Stimulated activated naive B cell treated with anti-CD40 and anti-IgM and Interleukin-4, amounts not matched to agents 10 μg/mL and 1 μg/mL and 100 μg/mL, for 72 hours (primary cell): ENCODE data around the gene MPC2.
"Not testable (repeated sequence)": the region's sequence is repeated elsewhere in the genome, so short reads cannot be mapped to it uniquely, and the experiment has no call there.

Experiments
- ATAC-seq, 2 donors: fragments of 150-1000 bp; cut with Tn5 transposase; replicated peaks; 2 replicates each; pipeline ENCODE4 v1.10.0; 2021; ENCODE audit warnings: moderate library complexity in 1 of 2
- DNase-seq: peaks from one replicate; pipeline ENCODE4 v3.0.0; 2021
- H3K27ac Mint-ChIP-seq: one replicate; pipeline ENCODE4 v1.8.0; 2022; ENCODE audit warnings: mild to moderate bottlenecking, mixed read lengths
- H3K27me3 Mint-ChIP-seq, 2 donors: one replicate each; pipeline ENCODE4 v1.8.0; 2022; ENCODE audit warnings: mixed read lengths in 2 of 2
- H3K36me3 Mint-ChIP-seq, 2 donors: one replicate each; pipeline ENCODE4 v1.8.0; 2022; ENCODE audit warnings: mixed read lengths in 2 of 2, mild to moderate bottlenecking in 1 of 2
- H3K4me1 Mint-ChIP-seq, 2 donors: one replicate each; pipeline ENCODE4 v1.8.0; 2022; ENCODE audit warnings: mixed read lengths in 2 of 2, mild to moderate bottlenecking in 1 of 2
- H3K4me3 Mint-ChIP-seq, 2 donors: one replicate each; pipeline ENCODE4 v1.8.0; 2022; ENCODE audit warnings: mild to moderate bottlenecking in 2 of 2, mixed read lengths in 2 of 2, moderate library complexity in 1 of 2
- H3K9me3 Mint-ChIP-seq, 2 donors: one replicate each; pipeline ENCODE4 v1.8.0; 2022; ENCODE audit warnings: mixed read lengths in 2 of 2, mild to moderate bottlenecking in 1 of 2

MPC2 gene

DNA sequence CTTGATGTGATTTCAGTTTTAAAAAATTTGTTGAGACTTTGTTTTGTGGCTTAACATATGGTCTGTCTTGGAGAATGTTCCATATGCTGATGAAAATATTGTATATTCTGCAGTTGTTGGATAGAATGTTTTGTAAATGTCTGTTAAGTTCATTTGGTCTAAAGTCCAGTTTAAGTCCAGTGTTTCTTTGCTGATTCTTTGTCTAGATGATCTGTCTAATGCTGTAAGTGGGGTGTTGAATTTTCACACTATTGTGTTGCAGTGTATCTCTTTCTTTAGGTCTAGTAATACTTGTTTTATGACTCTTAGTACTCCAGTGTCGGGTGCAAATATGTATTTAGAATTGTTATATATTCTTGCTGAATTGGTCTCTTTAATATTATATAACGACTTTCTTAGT is 10.9 kb upstream of the MPC2 start:
- peaks cover 23 to 44% of the 10 kb centered on the region in 2 donors for H3K4me1 Mint-ChIP-seq

DNA sequence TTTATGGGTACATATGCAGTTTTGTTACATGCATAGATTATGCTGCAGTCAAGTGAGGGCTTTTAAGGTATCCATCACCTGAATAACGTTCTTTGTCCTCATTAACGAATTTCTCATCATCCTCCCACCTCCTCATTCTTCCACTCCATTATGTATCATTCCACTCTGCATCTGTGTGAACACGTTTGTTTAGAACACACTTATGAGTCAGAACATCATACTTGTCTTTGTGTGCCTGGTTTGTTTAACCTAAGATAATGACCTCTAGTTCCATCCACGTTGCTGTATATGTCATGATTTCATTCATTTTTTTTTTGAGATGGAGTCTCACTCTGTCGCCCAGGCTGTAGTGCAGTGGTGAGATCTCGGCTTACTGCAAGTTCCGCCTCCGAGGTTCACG is 6.7 kb upstream of the MPC2 start:
- H3K27ac Mint-ChIP-seq = no peak overlapping the region
- ATAC-seq = no peak

More for the DNA sequence above, 10.9 kb upstream of the MPC2 start:
- peaks cover 31 to 43% of the 10 kb centered on the region in 2 donors for H3K36me3 Mint-ChIP-seq
- DNase-seq (no peak), ATAC-seq (no peak)
- H3K27me3 Mint-ChIP-seq = no peaks in the 10 kb centered on the region
- H3K27ac Mint-ChIP-seq = no peak overlapping the region
- H3K9me3 Mint-ChIP-seq = peaks cover 5 to 7% of the 10 kb centered on the region in 2 donors
- H3K4me3 Mint-ChIP-seq = no peak overlapping the region

DNA sequence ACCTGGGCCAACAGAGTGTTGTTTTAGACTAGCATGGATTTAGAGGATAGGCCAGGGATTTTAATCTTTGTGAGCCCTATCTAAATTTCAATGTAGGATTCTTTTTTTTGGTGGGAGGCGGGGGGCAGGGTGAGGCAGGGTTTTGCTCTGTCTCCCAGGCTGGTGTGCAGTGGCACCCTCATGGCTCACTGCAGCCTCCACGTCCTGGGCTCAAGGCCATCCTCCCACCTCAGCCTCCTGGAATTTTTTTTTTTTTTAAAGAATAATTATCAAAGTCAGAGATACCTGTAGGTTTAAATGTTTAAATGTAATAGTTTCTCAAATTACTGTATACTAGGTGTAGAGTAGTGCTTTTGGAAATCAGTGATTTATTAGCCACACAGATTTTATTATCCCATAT is 3.4 kb upstream of the MPC2 start:
- DNase-seq (no peak), ATAC-seq (no peak)
- Mint-ChIP-seq H3K9me3 (peaks cover 5 to 6% of the 10 kb centered on the region in 2 donors), H3K4me3 (no peak overlapping the region), H3K36me3 (peaks cover 18 to 20% of the 10 kb centered on the region in 2 donors), H3K4me1 (peaks cover 13 to 28% of the 10 kb centered on the region in 2 donors), H3K27me3 (no peaks in the 10 kb centered on the region), H3K27ac (no peak overlapping the region)

More for the DNA sequence above, 6.7 kb upstream of the MPC2 start:
- H3K4me1 Mint-ChIP-seq = peaks cover 23 to 41% of the 10 kb centered on the region in 2 donors
- DNase-seq = no peak
- peaks cover 5 to 7% of the 10 kb centered on the region in 2 donors for H3K9me3 Mint-ChIP-seq
- H3K4me3 Mint-ChIP-seq = no peak overlapping the region
- H3K27me3 Mint-ChIP-seq = no peaks in the 10 kb centered on the region
- peaks cover 24 to 33% of the 10 kb centered on the region in 2 donors for H3K36me3 Mint-ChIP-seq

DNA sequence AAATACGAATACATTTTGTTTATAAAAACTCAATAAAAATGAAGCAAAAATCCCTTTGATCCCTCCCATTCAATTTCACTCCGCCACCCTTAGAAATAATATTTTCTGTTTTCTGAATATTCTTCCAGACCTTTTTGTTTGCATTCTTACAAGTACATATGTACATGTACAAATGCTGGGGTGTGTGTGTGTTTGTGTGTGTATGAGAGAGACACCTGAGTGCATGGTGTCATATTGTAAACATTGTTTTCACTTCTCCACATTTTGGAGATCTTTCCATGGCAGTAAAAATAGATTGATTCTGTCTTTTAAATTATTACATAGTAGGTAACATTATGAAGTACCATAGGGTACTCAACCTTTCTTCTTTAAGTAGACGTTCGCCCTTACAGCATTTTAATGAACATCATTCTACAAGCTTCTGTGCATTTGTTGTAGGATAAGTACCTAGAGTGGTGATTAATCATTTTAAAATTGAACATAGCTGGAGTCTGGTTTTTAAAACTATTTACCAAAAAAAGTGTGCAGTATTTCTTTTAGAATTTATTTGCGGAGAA is 1.3 kb upstream of the MPC2 start:
- Mint-ChIP-seq H3K36me3 (peaks cover 3 to 4% of the 10 kb centered on the region in 2 donors), H3K27me3 (no peaks in the 10 kb centered on the region), H3K27ac (peak overlapping the region; percentile 84), H3K9me3 (no peaks in the 10 kb centered on the region), H3K4me3 (peak overlapping the region; percentile 88 to 96), H3K4me1 (peaks cover 10 to 35% of the 10 kb centered on the region in 2 donors)
- no peak for DNase-seq
- no peak for ATAC-seq

DNA sequence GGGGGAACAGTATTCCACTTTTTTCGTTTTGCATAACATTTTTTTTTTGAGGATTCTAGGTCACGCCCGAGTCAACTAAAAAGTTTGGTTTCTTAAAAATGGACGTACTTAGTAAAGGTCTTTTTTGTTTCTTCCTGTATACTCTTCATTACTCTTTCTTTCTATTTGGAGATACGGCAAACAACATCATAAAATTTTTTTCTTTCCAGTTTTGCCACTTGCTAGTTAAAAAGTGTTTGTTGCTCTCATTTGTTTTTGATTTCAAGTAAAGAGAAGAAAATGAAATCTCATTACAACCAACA is 788 bp upstream of the MPC2 start:
- Mint-ChIP-seq H3K27me3 (no peaks in the 10 kb centered on the region), H3K4me1 (peaks cover 11 to 35% of the 10 kb centered on the region in 2 donors), H3K9me3 (no peaks in the 10 kb centered on the region), H3K4me3 (peak overlapping the region; percentile 88 to 96), H3K36me3 (peaks cover 3% of the 10 kb centered on the region in 2 donors), H3K27ac (peak overlapping the region; percentile 100)
- DNase-seq (no peak), ATAC-seq (no peak)

DNA sequence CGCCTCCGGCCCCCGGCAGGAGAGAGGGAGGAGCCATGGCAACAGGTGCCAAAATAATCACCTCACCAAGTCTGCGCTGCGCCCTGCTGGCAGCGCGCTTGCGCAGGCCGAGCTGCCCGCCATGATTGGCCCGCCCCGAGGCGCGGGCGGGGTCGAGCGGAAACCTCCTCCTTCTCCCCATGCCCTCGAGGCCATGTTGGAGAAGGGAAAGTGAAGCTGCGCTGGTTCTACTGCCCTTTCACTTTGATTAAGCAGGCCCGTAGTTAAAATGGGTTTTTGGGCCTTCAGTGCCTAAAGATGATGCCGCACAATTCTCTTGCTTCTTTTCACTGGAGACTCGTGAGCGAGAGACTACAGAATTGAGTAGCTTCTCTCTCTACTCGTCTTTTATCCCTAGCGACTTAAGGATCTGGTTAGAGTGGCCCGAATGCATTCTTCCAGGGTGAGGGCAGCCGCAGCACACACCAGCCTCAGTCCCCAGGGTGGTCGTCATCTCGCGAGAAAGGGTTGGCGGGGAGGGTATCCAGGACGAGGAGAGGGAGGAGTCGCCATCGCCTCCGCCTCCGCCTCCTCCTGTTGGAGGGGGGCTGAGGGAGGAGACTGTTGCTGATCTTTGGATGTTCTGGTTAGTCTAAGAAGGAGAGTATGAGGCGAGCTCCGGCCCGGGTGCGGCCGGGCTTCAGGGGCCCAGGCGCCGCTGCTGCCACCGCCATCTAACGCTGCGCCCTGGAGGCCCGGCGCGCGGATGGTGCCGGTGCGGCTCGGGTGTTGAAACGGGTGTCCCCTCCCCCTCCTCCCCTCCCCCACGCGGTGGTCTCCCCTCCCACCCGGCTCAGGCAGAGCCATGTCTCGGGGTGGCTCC is 573 bp downstream of the MPC2 start, which contains the start of gene DCAF6:
TSS of gene DCAF6 (plus strand) at position 616 of the 862 bp plus-strand sequence. CDS start at position 845, 229 bp downstream.
- no peaks in the 10 kb centered on the region for H3K27me3 Mint-ChIP-seq
- H3K9me3 Mint-ChIP-seq = no peaks in the 10 kb centered on the region
- peaks cover 11 to 28% of the 10 kb centered on the region in 2 donors for H3K4me1 Mint-ChIP-seq
- DNase-seq (peak; percentile 98), ATAC-seq (peak; percentile 75 to 81)
- peak within 1 kb of the TSS; percentile 88 to 96 for H3K4me3 Mint-ChIP-seq
- H3K36me3 Mint-ChIP-seq = peaks cover 1 to 3% of the 10 kb centered on the region in 2 donors
- peak within 1 kb of the TSS; percentile 100 for H3K27ac Mint-ChIP-seq

DNA sequence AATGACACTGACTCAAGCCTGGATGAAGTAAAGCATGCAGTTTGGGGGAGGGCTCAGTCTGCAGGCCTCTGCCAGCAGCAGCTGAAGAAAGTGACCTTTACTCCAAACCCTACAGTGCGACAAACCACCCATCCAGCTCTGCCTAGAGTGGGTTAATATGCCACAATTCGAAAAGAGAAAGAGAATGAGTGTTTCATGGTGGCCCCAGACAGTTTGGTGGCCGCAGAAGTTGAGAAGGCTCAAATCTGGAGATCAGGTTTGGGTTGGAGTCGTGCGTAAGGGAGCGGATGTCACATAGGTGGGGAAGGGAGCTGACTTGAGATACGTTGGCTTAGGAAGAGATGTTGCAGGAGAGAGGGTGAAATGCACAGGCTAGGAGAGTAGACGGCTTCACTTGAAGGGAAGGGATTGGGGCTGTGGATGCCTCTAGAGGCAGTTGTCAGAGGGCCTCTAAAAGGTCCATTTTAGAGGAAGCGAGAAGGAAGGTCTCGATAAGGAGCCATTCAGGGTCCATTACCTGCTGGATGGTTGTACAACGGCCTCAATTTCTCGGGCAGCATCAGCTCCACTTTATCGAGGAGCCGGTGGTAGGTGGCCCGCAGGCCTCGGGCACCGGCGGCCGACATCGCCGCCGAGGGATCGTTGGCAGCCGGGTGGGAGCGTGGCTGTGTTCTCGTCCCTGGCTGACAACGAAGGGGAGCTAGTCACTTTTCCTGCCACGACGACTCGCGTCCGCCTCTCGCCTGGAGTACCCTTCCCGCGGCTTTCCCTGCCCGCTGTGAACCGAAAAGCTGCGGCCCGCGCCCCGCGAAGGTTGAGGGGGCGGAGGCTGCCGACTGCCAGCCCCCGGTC is 1.4 kb downstream of the MPC2 start:
- Mint-ChIP-seq H3K36me3 (peaks cover 1 to 3% of the 10 kb centered on the region in 2 donors), H3K9me3 (no peaks in the 10 kb centered on the region), H3K4me3 (peak overlapping the region; percentile 88 to 96), H3K4me1 (peaks cover 11 to 27% of the 10 kb centered on the region in 2 donors), H3K27me3 (no peaks in the 10 kb centered on the region), H3K27ac (peak overlapping the region; percentile 100)
- DNase-seq = peak; percentile 16
- peak; percentile 20 to 26 for ATAC-seq

DNA sequence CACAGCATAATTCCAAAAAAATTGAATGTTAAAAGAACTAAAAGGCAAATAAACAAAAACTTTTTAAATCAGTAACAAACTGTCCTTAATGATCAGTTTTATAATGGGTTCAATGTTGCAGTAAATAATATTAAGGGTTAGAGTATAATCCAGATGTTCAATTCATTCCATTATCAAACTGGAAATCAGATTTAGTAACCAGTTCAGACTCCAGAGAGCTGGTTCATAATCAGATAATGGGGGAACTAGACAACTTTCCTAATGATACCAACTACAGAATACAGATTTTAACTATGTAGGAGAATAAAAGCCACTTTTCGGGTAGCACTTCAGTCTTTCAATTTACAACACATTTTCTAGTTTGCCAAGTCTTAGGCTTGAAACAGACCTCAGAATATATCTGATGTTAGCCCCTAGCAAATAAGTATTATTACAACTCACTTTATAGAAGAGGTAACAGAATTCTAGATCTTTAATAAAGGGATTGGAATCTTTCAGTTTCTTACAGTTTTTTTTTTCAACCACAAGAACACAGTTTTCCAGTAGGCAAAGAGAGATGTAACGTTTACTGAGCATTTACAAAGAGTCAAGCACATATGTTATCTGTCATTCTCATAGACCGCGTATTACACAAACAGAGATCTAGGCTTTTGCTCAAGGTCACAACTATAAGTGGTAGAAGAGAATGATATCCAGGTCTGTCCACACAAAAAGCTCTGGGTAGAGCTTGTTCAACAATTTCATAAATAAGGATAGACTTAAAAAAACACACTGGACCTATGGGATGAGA is 2.3 kb downstream of the MPC2 start:
- Mint-ChIP-seq H3K27ac (peak overlapping the region; percentile 100), H3K9me3 (no peaks in the 10 kb centered on the region), H3K27me3 (no peaks in the 10 kb centered on the region), H3K4me1 (peaks cover 11 to 31% of the 10 kb centered on the region in 2 donors), H3K36me3 (peaks cover 1 to 3% of the 10 kb centered on the region in 2 donors), H3K4me3 (peak overlapping the region; percentile 88 to 96)
- no peak for DNase-seq
- no peak for ATAC-seq

DNA sequence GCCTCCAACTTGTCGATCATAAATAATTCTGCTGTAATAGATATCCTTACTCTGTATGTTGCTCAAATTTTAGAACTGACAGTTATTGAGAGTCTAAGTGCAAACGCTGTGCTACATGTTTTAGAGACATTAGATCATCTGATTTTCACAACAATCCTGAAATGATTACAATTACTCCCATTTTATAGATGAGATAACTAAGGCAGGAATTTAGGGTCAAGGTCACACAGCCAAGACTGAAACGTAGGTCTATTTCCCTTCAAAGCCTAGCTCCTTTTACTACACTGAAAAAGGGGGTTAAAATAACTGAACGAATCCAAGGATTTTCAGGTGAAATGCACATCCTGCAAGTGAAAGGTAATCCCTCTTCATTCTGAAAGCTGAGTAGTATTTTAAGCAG is 3.1 kb downstream of the MPC2 start:
- no peaks in the 10 kb centered on the region for H3K9me3 Mint-ChIP-seq
- no peak overlapping the region for H3K4me3 Mint-ChIP-seq
- no peak for ATAC-seq
- H3K27ac Mint-ChIP-seq = no peak overlapping the region
- H3K4me1 Mint-ChIP-seq = peaks cover 11 to 32% of the 10 kb centered on the region in 2 donors
- peaks cover 1 to 3% of the 10 kb centered on the region in 2 donors for H3K36me3 Mint-ChIP-seq
- H3K27me3 Mint-ChIP-seq = no peaks in the 10 kb centered on the region
- no peak for DNase-seq

DNA sequence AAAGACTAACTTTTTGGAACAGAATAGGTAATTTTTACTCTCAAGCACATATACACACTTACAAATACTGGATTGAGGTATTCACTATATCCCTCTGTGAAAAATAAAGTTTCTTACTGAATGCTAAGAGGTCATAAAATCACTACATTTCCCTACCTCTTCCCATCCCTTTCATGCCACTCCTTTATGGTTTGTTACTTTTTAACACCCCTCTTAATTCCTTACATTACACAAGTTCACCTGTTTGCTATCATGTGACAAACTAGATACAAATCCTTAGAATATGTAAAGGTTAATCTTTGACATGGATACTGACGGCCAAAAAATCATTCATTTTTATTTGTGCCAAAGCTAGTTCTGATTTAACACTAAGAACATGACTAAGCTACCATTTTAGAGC is 7.1 kb downstream of the MPC2 start:
- Mint-ChIP-seq H3K9me3 (no peaks in the 10 kb centered on the region), H3K4me1 (peaks cover 11 to 34% of the 10 kb centered on the region in 2 donors), H3K36me3 (peaks cover 0 to 7% of the 10 kb centered on the region in 2 donors), H3K4me3 (no peak overlapping the region), H3K27me3 (no peaks in the 10 kb centered on the region), H3K27ac (no peak overlapping the region)
- no peak for ATAC-seq
- no peak for DNase-seq

DNA sequence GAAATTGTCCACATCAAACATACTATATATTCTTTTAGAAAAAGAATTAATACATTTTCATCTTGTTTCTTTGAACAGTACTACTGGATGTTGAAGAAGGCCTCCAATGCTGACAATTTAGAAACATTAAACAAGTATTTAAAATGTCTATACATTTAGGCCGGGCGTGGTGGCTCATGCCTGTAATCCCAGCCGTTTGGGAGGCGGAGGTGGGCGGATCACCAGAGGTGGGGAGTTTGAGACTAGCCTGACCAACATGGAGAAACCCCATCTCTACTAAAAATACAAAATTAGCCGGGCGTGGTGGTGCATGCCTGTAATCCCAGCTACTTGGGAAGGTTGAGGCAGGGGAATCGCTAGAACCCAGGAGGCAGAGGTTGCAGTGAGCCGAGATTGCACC is 8.0 kb downstream of the MPC2 start:
- not testable (repeated sequence) for H3K36me3 Mint-ChIP-seq, ATAC-seq, H3K4me3 Mint-ChIP-seq, H3K27me3 Mint-ChIP-seq, DNase-seq, H3K27ac Mint-ChIP-seq, H3K9me3 Mint-ChIP-seq
- H3K4me1 Mint-ChIP-seq = peaks cover 11 to 27% of the 10 kb centered on the region in 2 donors

DNA sequence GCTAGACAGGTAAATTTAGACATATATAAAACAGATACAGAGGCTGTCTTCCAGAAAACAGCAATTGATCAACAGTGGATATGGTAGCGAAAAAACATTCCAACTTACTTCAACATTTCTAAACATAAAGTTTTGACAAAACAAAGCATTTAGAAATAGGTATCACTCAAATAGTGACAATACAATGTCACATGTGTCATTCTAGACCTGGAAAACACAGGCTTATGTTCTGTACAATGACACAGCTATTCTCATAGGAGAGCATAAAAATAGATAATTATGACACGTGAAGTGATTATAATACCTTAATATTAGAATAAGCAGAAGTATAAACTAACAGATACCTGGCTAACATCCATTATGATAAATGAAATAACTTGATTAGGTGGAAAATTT is 8.4 kb downstream of the MPC2 start:
- no peak for DNase-seq
- Mint-ChIP-seq H3K4me1 (peaks cover 7 to 23% of the 10 kb centered on the region in 2 donors), H3K27ac (no peak overlapping the region), H3K9me3 (no peaks in the 10 kb centered on the region), H3K36me3 (peaks cover 0 to 4% of the 10 kb centered on the region in 2 donors), H3K4me3 (no peak overlapping the region), H3K27me3 (no peaks in the 10 kb centered on the region)
- no peak for ATAC-seq

DNA sequence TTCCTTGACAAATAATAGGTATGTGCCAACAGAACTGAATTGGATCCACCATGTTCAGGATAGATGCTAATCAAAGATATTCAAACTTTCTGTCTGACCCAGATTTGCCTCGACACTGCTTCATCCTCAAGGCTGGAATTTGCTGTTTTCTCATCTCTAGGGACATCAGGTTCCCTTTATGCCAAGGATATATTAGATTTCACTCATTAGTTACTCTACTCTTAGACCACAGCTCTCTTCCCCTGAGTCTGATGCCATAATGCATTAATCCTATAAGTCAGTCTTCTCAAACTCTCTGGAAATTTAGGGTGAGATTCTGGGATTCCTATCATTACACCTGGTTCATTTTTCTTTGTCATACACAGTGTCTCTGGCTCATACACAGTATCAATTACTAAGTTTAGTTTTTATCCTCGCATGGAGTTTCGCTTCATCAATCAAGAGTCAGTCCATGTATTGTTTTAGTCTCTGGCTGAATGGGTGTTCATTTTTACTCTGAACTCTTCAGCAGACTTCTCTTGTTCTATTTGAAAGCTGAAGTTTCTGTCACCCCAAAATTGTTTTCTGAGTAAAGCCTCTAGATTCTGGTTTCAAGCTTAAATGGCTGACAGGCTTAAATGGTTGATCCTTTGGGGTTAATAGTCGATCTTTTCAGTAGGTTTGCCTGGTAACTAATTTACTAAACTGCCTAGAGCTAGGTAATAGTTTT is 9.7 kb downstream of the MPC2 start:
- H3K27ac Mint-ChIP-seq = no peak overlapping the region
- no peaks in the 10 kb centered on the region for H3K9me3 Mint-ChIP-seq
- no peak overlapping the region for H3K4me3 Mint-ChIP-seq
- H3K4me1 Mint-ChIP-seq = peaks cover 7 to 22% of the 10 kb centered on the region in 2 donors
- peaks cover 3 to 8% of the 10 kb centered on the region in 2 donors for H3K36me3 Mint-ChIP-seq
- no peak for DNase-seq
- ATAC-seq = no peak
- H3K27me3 Mint-ChIP-seq = no peaks in the 10 kb centered on the region
